Parathyroid adenoma (tissue), 2 donors: ENCODE measurements around the gene PDE7B.

Experiments
- H2AFZ ChIP-seq: fragments of 300-600 bp; sonication (generic); one replicate; pipeline ENCODE4 v1.7.0; 2017; ENCODE audit warnings: antibody characterized with exemption, mild to moderate bottlenecking
- H3K27ac ChIP-seq: fragments of 300-600 bp; sonication (generic); one replicate; pipeline ENCODE4 v1.7.0; 2017
- H3K27me3 ChIP-seq: fragments of 300-600 bp; sonication (generic); one replicate; pipeline ENCODE4 v1.7.0; 2017; ENCODE audit warnings: low read length; ENCODE audit not compliant: control insufficient read depth, insufficient read depth
- H3K36me3 ChIP-seq: fragments of 300-600 bp; sonication (generic); one replicate; pipeline ENCODE4 v1.7.0; 2017; ENCODE audit warnings: low read length; ENCODE audit not compliant: control insufficient read depth, insufficient read depth
- H3K4me1 ChIP-seq: fragments of 300-600 bp; sonication (generic); one replicate; pipeline ENCODE4 v1.7.0; 2017; ENCODE audit warnings: control low read depth
- H3K4me2 ChIP-seq: fragments of 300-600 bp; sonication (generic); one replicate; pipeline ENCODE4 v1.7.0; 2017; ENCODE audit warnings: low read length
- H3K4me3 ChIP-seq: fragments of 300-600 bp; sonication (generic); one replicate; pipeline ENCODE4 v1.7.0; 2017; ENCODE audit warnings: low read depth, low read length
- H3K79me2 ChIP-seq: fragments of 300-600 bp; sonication (generic); one replicate; pipeline ENCODE4 v1.7.0; 2017; ENCODE audit warnings: control low read depth
- H3K9ac ChIP-seq: fragments of 300-600 bp; sonication (generic); one replicate; pipeline ENCODE4 v1.7.0; 2017; ENCODE audit warnings: mild to moderate bottlenecking
- H3K9me3 ChIP-seq: fragments of 300-600 bp; sonication (generic); one replicate; pipeline ENCODE4 v1.7.0; 2017; ENCODE audit warnings: low read length; ENCODE audit not compliant: control insufficient read depth
- CTCF ChIP-seq: fragments of 300-600 bp; sonication (generic); IDR thresholded peaks from one replicate; pipeline ENCODE4 v1.7.0; 2017; ENCODE audit warnings: antibody characterized with exemption, mild to moderate bottlenecking
- donor health status: primary hyperparathyroidism.

PDE7B gene

GRCh38 chr6:135922746-135923145, 71.2 kb downstream of the PDE7B start:
- H2AFZ ChIP-seq, result no peak overlapping the region
- no peak overlapping the region for H3K27ac ChIP-seq
- H3K4me2 ChIP-seq, result no peak overlapping the region
- H3K9ac ChIP-seq, result no peak overlapping the region
- no peaks in the 10 kb centered on the region for H3K36me3 ChIP-seq
- no peak overlapping the region for H3K4me3 ChIP-seq
- H3K4me1 ChIP-seq, result no peaks in the 10 kb centered on the region
- H3K9me3 ChIP-seq, result no peaks in the 10 kb centered on the region
- H3K79me2 ChIP-seq, result no peaks in the 10 kb centered on the region
- no peaks in the 10 kb centered on the region for H3K27me3 ChIP-seq
- TF ChIP-seq CTCF, result no peak

DNA sequence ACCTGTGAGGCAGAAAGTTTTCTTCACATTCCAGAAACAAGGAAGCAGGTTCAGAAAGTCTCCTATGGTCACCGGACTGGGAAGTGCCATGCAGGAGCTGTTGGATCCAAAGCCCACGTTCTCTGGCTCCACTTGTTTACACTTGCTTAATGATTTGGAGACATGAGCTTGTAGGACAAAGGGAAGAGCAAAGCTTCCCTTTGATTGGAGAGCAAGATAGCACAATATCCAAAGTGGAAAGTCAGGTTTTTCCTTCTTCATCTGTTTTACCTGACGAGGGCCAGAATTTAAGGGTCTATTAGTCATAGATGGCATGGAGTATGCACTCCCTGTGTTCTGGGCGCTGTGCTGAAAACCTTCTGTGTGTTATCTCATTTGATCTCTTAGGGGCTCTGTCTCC, 81.2 kb downstream of the PDE7B start:
- Histone ChIP-seq H3K9ac (no peak overlapping the region), H3K79me2 (no peaks in the 10 kb centered on the region), H3K27ac (no peak overlapping the region), H3K9me3 (no peaks in the 10 kb centered on the region), H3K4me3 (no peak overlapping the region), H3K36me3 (no peaks in the 10 kb centered on the region), H2AFZ (no peak overlapping the region), H3K27me3 (no peaks in the 10 kb centered on the region), H3K4me1 (no peaks in the 10 kb centered on the region), H3K4me2 (no peak overlapping the region)
- TF ChIP-seq CTCF, result no peak

DNA sequence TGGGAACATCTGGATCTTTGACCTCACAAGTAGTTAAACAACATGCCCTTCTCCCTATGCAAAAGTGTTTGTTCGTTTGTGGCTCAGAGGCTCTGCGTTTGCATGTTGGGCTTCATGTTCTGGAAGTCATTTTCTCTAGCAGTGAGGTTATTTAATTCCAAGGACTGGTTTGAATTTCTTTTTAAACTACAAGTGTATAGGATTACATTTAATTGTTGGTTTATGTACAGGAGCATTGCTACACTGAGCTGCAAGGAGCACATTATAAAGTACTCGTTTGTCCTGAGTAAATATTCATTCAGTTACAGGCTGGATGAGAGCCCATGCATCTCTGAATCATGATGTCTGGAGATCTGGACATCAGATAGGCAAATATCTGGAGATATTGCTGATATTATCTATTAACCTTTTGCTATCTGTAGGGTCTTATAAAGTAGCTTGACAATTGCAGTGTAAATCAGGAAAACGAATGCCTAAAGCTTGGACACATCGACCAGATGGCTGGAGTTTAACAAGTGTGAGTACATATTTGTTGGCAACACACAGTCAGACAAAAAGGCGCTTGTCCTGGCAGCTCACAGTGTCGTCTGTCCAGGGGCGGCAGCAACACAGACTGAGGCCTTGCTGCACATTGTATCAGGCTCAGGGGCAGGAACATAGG, 84.6 kb downstream of the PDE7B start:
- H3K4me3 ChIP-seq, result no peak overlapping the region
- TF ChIP-seq CTCF, result no peak
- no peak overlapping the region for H3K9ac ChIP-seq
- no peaks in the 10 kb centered on the region for H3K36me3 ChIP-seq
- no peaks in the 10 kb centered on the region for H3K27me3 ChIP-seq
- no peak overlapping the region for H3K4me2 ChIP-seq
- H3K27ac ChIP-seq, result no peak overlapping the region
- H3K4me1 ChIP-seq, result no peaks in the 10 kb centered on the region
- no peak overlapping the region for H2AFZ ChIP-seq
- H3K79me2 ChIP-seq, result no peaks in the 10 kb centered on the region
- H3K9me3 ChIP-seq, result no peaks in the 10 kb centered on the region

- Histone ChIP-seq H3K4me1 (no peaks in the 10 kb centered on the region), H3K36me3 (no peaks in the 10 kb centered on the region), H3K9ac (no peak overlapping the region), H3K79me2 (no peaks in the 10 kb centered on the region), H2AFZ (no peak overlapping the region), H3K27me3 (no peaks in the 10 kb centered on the region), H3K4me2 (no peak overlapping the region), H3K27ac (no peak overlapping the region), H3K9me3 (no peaks in the 10 kb centered on the region), H3K4me3 (no peak overlapping the region)
- TF ChIP-seq CTCF, result no peak
Measured at GRCh38 chr6:135936606-135937005, 85.1 kb downstream of the PDE7B start.

DNA sequence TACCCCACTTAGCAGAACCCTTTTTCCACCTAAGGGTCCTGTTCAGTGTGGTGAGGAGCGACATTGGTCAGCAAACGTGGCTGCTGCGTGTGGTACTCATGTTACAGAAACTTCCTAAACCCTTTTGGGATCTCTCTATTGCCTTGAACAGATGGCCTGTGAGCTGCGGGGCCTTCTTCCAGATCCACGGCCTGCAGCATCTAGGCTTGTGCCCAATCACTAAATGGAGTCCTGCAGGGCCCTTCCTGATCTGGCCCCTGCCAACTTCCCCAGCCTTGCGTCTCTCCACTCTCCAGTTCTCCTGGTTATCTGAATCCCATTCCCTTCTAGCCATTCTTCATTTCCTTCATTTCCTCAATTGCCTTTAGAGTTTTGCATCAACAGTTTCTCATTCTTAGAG, 85.6 kb downstream of the PDE7B start:
- H3K9me3 ChIP-seq, result no peaks in the 10 kb centered on the region
- no peaks in the 10 kb centered on the region for H3K27me3 ChIP-seq
- no peak overlapping the region for H3K9ac ChIP-seq
- H2AFZ ChIP-seq, result no peak overlapping the region
- H3K4me1 ChIP-seq, result no peaks in the 10 kb centered on the region
- no peak for TF ChIP-seq CTCF
- H3K4me2 ChIP-seq, result no peak overlapping the region
- H3K79me2 ChIP-seq, result no peaks in the 10 kb centered on the region
- H3K4me3 ChIP-seq, result no peak overlapping the region
- no peak overlapping the region for H3K27ac ChIP-seq
- H3K36me3 ChIP-seq, result no peaks in the 10 kb centered on the region
